HG03342 (cell line): Measurements from ENCODE around the gene CAND2.

Experiments used
- ATAC-seq: cut with Tn5 transposase; IDR thresholded peaks from one replicate; pipeline ENCODE4 v1.9.1; 2021; ENCODE audit warnings: mild to moderate bottlenecking, moderate library complexity; ENCODE audit not compliant: unreplicated experiment

Gene CAND2

DNA sequence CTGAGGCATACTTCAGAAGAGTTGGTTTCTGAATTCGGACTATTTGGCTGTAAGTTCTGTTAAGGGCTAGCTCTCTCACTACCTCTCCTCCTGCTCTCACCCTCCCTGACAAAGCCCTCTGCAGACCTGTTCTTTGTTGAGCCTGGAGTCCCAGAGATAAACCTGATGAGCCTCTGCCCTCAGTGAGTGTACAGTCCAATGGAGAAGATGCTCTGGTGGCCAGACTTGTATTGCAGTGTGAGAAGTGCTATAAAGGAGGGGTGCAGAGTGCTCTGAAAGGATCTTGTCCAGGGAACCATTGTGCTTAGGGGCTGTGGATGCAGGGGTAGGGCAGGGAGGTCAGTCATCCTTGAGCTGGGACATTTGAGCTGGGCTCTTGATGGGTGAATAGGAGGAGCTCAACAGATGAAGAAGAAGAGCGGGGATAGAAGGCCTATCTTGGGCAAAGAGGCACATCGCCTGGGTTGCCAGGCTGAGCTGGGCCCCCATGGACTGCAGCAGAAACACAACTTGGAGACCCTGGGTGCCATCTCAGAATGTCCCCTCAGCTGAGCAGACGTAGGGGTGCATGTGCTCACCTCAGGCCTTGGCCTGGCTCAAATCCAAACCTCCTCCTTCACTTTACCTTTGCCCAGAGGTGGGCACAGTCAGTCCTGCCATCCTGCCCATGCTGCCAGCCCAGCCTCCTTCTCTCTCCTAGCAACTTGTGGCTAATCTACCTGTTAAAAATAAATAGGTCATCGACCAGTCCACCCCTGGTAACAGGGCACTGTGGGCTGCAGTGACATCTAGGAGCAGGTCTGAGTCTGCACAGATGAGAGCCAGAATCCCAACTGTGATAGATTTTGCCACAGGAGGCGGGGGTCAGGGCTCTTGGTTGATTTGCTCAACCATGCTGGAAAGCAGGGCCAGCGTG, 3.3 kb downstream of the CAND2 start:
- no peak for ATAC-seq

- ATAC-seq: no peak
These were observed 6.9 kb downstream of the CAND2 start for GRCh38 chr3:12803371-12803770.

DNA sequence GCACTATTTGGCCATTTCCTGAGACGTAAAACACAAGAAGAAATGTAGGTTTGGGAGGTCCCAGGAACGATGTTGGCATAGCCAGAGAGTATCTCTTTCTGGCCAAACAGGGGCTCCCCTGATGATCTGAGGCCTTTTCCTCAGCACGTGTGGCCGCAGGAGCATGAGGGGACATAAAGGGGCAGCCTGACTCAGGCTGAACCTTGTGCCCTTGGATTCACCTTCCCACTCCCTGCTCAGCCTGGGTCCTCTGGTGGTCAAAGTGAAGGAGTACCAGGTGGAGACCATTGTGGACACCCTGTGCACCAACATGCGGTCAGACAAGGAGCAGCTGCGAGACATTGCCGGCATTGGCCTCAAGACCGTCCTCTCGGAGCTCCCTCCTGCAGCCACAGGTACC, 10.6 kb downstream of the CAND2 start:
- no peak for ATAC-seq

- ATAC-seq: no peak
These were observed 11.3 kb downstream of the CAND2 start for GRCh38 chr3:12807601-12808359.

DNA sequence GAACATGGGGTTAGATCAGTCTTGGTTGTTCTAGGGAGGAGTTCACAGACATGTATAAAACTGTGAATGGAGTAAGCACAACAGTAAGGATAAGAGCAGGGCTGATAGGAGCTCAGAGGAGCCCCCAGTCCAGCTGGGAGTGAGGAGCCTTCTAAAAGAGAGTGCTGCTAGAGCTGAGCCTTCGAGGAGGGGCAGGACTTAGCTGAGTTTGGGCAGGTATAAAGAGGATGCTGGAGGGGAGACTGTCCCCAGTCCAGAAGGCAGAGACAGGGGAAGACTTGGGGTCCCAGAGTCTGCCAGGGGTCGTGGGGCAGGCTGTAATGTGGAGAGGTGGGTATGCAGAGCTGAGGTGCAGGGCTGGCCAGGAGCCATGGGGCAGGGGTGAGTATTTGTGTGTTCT, 12.1 kb downstream of the CAND2 start:
- no peak for ATAC-seq

GRCh38 chr3:12809001-12809400, 12.5 kb downstream of the CAND2 start:
- no peak for ATAC-seq

GRCh38 chr3:12809435-12809834, 13.0 kb downstream of the CAND2 start:
- ATAC-seq: no peak

GRCh38 chr3:12810013-12810780, 13.7 kb downstream of the CAND2 start:
- ATAC-seq: peak; percentile 99

- no peak for ATAC-seq
These were observed 14.5 kb downstream of the CAND2 start for GRCh38 chr3:12810961-12811360.

- no peak for ATAC-seq
These were observed 16.3 kb downstream of the CAND2 start for GRCh38 chr3:12812812-12813211.

DNA sequence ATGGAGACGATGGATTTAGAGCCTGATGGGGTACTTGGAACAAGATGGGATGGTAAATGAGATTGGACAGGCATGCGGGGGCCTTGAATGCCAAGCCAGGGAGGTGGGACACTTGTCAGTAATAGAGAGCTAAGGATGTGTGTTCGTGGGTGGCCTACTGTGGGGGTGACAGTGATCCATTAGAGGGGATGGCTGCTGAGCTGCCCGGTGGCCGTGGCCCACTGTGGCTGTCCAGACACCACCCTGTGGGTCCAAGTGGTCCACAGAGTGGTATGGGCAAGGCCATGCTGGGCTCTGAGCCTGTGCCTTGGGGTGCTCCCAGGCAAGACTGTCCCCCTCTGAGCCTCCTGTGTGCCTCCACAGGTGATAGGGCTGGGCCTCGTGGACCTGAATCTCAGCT, 17.5 kb downstream of the CAND2 start:
- ATAC-seq: no peak

DNA sequence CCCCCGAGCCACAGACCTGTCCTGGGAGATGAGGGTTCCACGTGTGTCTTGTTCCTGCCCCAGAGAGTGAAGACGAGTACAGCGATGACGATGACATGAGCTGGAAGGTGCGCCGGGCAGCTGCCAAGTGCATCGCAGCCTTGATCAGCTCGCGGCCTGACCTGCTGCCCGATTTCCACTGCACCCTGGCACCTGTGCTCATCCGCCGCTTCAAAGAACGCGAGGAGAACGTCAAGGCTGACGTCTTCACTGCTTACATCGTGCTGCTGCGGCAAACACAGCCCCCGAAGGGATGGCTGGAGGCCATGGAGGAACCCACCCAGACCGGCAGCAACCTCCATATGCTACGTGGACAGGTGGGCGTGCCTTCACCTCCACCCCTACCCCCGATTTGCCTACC, 18.6 kb downstream of the CAND2 start:
- no peak for ATAC-seq

- ATAC-seq: no peak
These were observed 19.2 kb downstream of the CAND2 start for GRCh38 chr3:12815719-12816118.

DNA sequence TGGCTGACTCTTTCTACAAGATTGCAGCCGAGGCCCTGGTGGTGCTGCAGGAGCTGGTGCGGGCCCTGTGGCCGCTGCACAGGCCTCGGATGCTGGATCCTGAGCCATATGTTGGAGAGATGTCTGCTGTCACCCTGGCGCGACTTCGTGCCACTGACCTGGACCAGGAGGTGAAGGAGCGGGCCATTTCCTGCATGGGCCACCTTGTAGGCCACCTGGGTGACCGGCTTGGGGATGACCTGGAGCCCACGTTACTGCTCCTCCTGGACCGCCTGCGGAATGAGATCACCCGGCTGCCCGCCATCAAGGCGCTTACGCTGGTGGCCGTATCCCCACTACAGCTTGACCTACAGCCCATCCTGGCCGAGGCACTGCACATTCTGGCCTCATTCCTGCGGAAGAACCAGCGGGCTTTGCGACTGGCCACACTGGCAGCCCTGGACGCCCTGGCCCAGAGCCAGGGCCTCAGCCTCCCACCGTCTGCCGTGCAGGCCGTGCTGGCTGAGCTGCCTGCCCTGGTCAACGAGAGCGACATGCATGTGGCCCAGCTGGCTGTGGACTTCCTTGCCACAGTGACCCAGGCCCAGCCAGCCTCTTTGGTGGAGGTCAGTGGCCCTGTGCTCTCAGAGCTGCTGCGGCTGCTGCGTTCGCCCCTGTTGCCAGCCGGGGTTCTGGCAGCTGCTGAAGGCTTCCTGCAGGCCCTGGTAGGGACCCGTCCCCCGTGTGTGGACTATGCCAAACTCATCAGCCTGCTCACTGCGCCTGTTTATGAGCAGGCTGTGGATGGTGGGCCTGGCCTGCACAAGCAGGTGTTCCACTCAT, 20.3 kb downstream of the CAND2 start:
- no peak for ATAC-seq

- no peak for ATAC-seq
These were observed 20.8 kb downstream of the CAND2 start for GRCh38 chr3:12817343-12817710.

DNA sequence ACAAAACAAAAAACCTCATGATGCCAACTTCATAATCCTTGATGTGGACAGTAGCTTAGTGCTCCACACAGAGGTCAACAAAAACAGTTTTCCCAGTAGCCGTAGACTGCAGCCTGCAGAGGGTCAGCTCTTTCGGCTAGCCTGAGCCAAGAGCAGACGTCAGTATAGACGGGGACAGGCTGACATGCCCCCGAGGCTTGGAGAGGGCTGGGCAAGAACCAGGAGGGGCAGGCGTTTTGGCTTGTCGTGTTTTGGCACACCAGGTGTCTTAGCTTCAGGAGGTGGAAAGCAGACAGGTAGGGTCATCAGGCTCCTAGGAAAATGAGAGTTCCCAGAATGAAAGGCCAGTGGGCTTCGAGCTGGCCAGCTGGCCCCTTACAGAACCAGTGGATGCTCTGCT, 21.8 kb downstream of the CAND2 start:
- ATAC-seq: no peak

DNA sequence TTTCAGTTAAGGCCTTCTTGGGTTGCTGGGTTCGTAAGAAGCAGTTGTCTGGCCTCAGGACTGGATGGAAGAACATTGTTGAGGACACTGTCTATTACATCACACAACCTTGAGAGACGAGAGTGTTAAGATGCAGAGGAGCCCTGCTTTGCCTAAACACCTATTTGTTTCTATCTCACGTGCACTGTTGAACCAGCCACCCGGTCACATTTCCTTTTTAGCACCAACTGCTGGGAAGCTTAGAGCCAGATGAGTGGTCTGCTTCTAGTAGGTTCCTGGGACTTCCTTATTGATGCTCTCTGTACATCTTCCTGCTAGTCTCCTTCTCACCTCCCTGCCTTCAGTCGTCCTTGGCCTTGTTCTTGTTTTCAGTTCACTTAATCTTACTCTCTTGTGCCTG, 22.3 kb downstream of the CAND2 start:
- no peak for ATAC-seq

GRCh38 chr3:12822725-12823373, 26.4 kb downstream of the CAND2 start:
- ATAC-seq: no peak

DNA sequence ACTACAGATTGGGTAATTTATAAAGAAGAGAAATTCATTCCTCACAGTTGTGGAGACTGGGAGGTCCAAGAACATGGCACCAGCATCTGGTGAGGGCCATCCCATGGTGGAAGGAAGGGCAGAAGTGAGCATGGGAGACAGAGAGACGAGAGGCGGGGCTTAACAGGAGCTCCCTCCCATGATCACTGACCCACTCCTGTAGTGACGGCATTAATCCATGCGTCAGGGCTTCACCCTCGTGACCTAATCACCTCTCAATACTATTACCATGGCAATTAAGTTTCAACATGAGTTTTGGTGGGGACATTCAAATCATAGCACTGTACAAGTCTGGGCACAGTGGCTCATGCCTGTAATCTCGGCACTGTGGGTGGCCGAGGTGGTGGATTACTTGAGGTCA, 27.8 kb downstream of the CAND2 start:
- ATAC-seq: no peak

- no peak for ATAC-seq
These were observed 28.7 kb downstream of the CAND2 start for GRCh38 chr3:12825156-12825555.
